Activated CD4-positive, alpha-beta T cell treated with anti-CD3 and anti-CD28 coated beads, Interleukin-2, amount 50 U/mL, for 1 hour (primary cell): ENCODE measurements around the gene CCDC90B.

Experiments used
- DNase-seq: peaks from one replicate; pipeline ENCODE4 v3.0.0-alpha.2; 2020

CCDC90B gene

DNA sequence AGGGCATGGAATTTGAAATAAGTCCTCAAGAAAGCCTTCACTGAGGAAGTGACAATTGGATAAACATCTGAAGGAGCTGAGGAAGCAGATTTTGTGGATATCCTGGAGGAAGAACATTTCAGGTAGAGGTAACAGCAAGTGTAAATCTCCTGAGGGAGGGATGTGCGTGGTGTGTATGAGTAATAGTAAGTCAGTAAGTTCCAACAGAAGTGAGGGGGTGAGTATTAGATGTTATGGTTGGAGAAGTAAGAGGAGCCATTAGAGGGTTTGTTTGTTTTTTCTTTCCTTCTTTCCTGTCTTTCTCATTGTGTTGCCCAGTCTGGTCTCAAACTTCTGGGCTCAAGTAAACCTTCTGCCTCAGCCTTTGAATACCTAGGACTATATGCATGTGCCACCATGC, 63.7 kb downstream of the CCDC90B start:
- DNase-seq, result no peak

DNA sequence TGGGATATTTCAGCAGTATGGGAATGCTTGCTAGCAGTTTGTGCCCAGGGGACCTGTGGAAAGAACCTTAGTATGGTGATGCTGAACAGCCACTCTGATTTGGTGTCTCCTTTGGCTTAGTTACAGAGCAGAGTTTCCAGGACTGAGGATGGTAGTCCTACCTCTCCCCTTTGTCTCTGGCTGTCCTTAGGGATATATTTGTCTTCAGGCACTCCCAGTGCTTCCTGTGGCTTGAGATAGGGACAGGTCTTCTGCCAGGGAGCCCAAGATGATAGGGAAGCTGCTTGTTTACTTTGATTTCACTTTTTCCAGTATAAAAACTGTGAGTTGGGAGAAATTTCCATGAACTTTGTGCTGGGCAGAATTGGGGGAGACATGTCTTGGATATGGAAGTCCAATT, 64.5 kb downstream of the CCDC90B start:
- no peak for DNase-seq

DNA sequence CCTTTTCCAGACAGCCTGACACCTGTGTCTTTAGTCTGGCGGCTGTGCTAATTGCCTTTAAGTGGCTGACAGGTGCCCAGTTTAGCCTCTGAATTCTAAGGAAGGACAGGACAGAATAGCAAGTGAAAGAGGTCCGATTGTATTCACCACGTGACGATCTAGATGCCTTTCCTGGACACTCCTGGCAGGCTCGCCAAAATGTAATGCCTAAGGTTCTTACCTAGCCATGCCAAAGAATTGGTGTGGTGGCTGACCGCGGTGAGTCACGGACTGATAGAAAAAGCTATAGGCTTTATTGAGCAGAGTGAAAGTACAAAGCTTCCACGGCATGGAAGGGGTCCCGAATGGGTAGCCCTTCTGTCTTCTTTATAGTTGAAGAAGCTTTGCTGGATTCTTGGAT, 65.9 kb downstream of the CCDC90B start:
- DNase-seq, result no peak

DNA sequence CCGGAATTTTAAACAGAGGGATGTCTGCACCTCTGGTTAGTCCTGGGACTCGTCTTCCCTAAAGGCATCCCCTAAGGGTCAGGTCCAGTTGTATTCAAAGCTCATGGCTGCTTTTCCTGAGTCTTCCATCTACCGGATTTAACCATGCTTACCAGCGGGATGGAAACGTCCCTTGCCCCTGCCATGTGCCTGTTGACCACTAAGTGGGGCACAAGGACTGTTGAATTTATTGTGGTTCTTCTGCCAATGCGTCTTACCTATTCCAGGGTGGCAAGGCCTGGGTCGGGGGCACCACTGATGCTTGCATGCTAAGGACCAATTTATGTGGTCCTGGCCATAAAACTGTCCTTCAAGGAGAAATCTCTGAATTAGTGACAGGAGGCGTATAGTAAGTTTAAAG, 67.1 kb downstream of the CCDC90B start:
- DNase-seq, result no peak
